ENCODE data around the gene INPP5J.

DNA sequence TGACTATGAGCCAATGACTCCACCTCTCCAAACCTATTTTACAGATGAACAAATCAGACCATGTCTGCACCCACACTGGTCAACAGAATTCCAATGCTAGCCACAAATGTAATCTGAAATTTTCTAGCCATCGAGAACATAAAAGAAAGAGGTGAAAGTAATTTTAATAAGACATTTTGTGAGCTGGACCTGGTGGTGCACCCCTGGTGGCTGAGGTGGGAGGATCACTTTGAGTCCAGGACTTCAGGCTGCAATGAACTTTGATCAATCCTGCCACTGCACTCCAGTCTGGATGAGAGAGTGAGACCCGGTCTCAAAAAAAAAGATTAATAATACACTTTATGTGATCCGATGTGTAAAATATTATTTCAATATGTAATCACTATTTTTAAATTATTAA is 27.8 kb downstream of the INPP5J start:
- TF ChIP-seq, protein P1, sequence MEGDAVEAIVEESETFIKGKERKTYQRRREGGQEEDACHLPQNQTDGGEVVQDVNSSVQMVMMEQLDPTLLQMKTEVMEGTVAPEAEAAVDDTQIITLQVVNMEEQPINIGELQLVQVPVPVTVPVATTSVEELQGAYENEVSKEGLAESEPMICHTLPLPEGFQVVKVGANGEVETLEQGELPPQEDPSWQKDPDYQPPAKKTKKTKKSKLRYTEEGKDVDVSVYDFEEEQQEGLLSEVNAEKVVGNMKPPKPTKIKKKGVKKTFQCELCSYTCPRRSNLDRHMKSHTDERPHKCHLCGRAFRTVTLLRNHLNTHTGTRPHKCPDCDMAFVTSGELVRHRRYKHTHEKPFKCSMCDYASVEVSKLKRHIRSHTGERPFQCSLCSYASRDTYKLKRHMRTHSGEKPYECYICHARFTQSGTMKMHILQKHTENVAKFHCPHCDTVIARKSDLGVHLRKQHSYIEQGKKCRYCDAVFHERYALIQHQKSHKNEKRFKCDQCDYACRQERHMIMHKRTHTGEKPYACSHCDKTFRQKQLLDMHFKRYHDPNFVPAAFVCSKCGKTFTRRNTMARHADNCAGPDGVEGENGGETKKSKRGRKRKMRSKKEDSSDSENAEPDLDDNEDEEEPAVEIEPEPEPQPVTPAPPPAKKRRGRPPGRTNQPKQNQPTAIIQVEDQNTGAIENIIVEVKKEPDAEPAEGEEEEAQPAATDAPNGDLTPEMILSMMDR (conservative IDR thresholded peaks at IDR 0.05 in 1 of 2, IDR thresholded peaks at IDR 0.05 in 1 of 2; ENCODE audit: extremely low read depth in 1 of 2, insufficient read depth in 1 of 2, low read depth in 1 of 2, low read length in 2 of 2): peak; percentile 22 to 32
- no peak for TF ChIP-seq EZH2 (IDR thresholded peaks at IDR 0.05; ENCODE audit: borderline replicate concordance, low read length)

All from mammary epithelial cell (primary cell).